ENCODE measurements around the gene EFHD1. TPM values are rescaled to one million over a fixed set of nuclear protein-coding genes. Genes with fewer than 3 reads are reported as not detected.

The EFHD1 gene
- total RNA-seq, 2 experiments from 2014 or later: 0.61 to 1.2 TPM

- Mint-ChIP-seq H3K4me1 (ENCODE audit: low read depth) (peaks cover 3% of the 10 kb centered on the region), H3K9me3 (no peaks in the 10 kb centered on the region), H3K36me3 (no peaks in the 10 kb centered on the region), H3K27ac (no peak overlapping the region), H3K4me3 (no peak overlapping the region), H3K27me3 (no peaks in the 10 kb centered on the region)
- CTCF ChIA-PET: no interaction called here
- POLR2A ChIA-PET: no interaction called here
- DNase-seq: no peak
- intact Hi-C loops (cut with micrococcal nuclease): no loop called here
Measured at GRCh38 chr2:232603283-232603682, 30.1 kb upstream of the EFHD1 start.

GRCh38 chr2:232604535-232604934 is 28.9 kb upstream of the EFHD1 start:
- H3K27me3 Mint-ChIP-seq: no peaks in the 10 kb centered on the region
- no peak for DNase-seq
- intact Hi-C loops (cut with micrococcal nuclease): no loop called here
- POLR2A ChIA-PET: no interaction called here
- peaks cover 3% of the 10 kb centered on the region for H3K4me1 Mint-ChIP-seq (ENCODE audit: low read depth)
- H3K36me3 Mint-ChIP-seq: no peaks in the 10 kb centered on the region
- CTCF ChIA-PET: no interaction called here
- no peak overlapping the region for H3K4me3 Mint-ChIP-seq
- no peak overlapping the region for H3K27ac Mint-ChIP-seq
- no peaks in the 10 kb centered on the region for H3K9me3 Mint-ChIP-seq

GRCh38 chr2:232607011-232607410 is 26.4 kb upstream of the EFHD1 start:
- no peaks in the 10 kb centered on the region for H3K9me3 Mint-ChIP-seq
- DNase-seq: no peak
- ChIA-PET CTCF (interaction anchor here (0.9 kb wide), 1 partner anchor 60 kb away, joined by 3 read pairs; no protein-coding TSS in a partner anchor), POLR2A (no interaction called here)
- peaks cover 3% of the 10 kb centered on the region for H3K4me1 Mint-ChIP-seq (ENCODE audit: low read depth)
- no peaks in the 10 kb centered on the region for H3K36me3 Mint-ChIP-seq
- no peak overlapping the region for H3K4me3 Mint-ChIP-seq
- no peak overlapping the region for H3K27ac Mint-ChIP-seq
- no peaks in the 10 kb centered on the region for H3K27me3 Mint-ChIP-seq
- intact Hi-C loops (cut with micrococcal nuclease): loop anchor here (5.0 kb wide), 1 partner anchor 455 kb away; the partner anchor contains the start of gene INPP5D

- Mint-ChIP-seq H3K27ac (no peak overlapping the region), H3K27me3 (no peaks in the 10 kb centered on the region), H3K4me3 (no peak overlapping the region), H3K9me3 (no peaks in the 10 kb centered on the region), H3K4me1 (ENCODE audit: low read depth) (peaks cover 3% of the 10 kb centered on the region), H3K36me3 (no peaks in the 10 kb centered on the region)
- DNase-seq: no peak
- CTCF ChIA-PET: no interaction called here
- POLR2A ChIA-PET: no interaction called here
- intact Hi-C loops (cut with micrococcal nuclease): loop anchor here (5.0 kb wide), 2 partner anchors 58 to 453 kb away; partner anchors contain the start of gene INPP5D
Measured at GRCh38 chr2:232609607-232610006, 23.8 kb upstream of the EFHD1 start.

- intact Hi-C loops (cut with micrococcal nuclease): loop anchor here (5.0 kb wide), 1 partner anchor 57 kb away; no protein-coding TSS in a partner anchor
- DNase-seq: no peak
- Mint-ChIP-seq H3K4me3 (no peak overlapping the region), H3K27ac (no peak overlapping the region), H3K27me3 (no peaks in the 10 kb centered on the region), H3K36me3 (no peaks in the 10 kb centered on the region), H3K4me1 (ENCODE audit: low read depth) (peaks cover 3% of the 10 kb centered on the region), H3K9me3 (no peaks in the 10 kb centered on the region)
- ChIA-PET CTCF (interaction anchor here (1.3 kb wide), 1 partner anchor 87 kb away, joined by 3 read pairs; the partner anchor contains the start of gene GIGYF2), POLR2A (no interaction called here)
Measured at GRCh38 chr2:232610081-232610480, 23.3 kb upstream of the EFHD1 start.

GRCh38 chr2:232611061-232611460 is 22.3 kb upstream of the EFHD1 start:
- Mint-ChIP-seq H3K9me3 (no peaks in the 10 kb centered on the region), H3K27ac (no peak overlapping the region), H3K36me3 (no peaks in the 10 kb centered on the region), H3K4me1 (ENCODE audit: low read depth) (no peaks in the 10 kb centered on the region), H3K4me3 (no peak overlapping the region), H3K27me3 (no peaks in the 10 kb centered on the region)
- intact Hi-C loops (cut with micrococcal nuclease): loop anchor here (5.0 kb wide), 1 partner anchor 56 kb away; no protein-coding TSS in a partner anchor
- no peak for DNase-seq
- CTCF ChIA-PET: interaction anchor here (0.6 to 1.5 kb wide), 11 partner anchors 11 to 749 kb away, joined by 3 read pairs; partner anchors contain the start of genes EFHD1, GIGYF2 and INPP5D
- POLR2A ChIA-PET: no interaction called here

- intact Hi-C loops (cut with micrococcal nuclease): loop anchor here (5.0 kb wide), 1 partner anchor 56 kb away; no protein-coding TSS in a partner anchor
- CTCF ChIA-PET: interaction anchor here (0.6 to 1.5 kb wide), 13 partner anchors 8 to 749 kb away, joined by 3 to 5 read pairs (median 3); partner anchors contain the start of genes EFHD1, GIGYF2 and INPP5D
- no peaks in the 10 kb centered on the region for H3K36me3 Mint-ChIP-seq
Measured at GRCh38 chr2:232611559-232612218, 21.7 kb upstream of the EFHD1 start.

GRCh38 chr2:232613538-232614134 is 19.8 kb upstream of the EFHD1 start:
- Mint-ChIP-seq H3K36me3 (no peaks in the 10 kb centered on the region), H3K27me3 (no peaks in the 10 kb centered on the region), H3K4me1 (ENCODE audit: low read depth) (no peaks in the 10 kb centered on the region), H3K4me3 (no peak overlapping the region), H3K9me3 (no peaks in the 10 kb centered on the region), H3K27ac (no peak overlapping the region)
- ChIA-PET POLR2A (no interaction called here), CTCF (interaction anchor here (1.1 kb wide), 1 partner anchor 638 kb away, joined by 4 read pairs; the partner anchor contains the start of gene ATG16L1)
- intact Hi-C loops (cut with micrococcal nuclease): loop anchor here (5.0 kb wide), 1 partner anchor 54 kb away; no protein-coding TSS in a partner anchor
- DNase-seq: no peak

More at GRCh38 chr2:232611559-232612218, 21.7 kb upstream of the EFHD1 start:
- POLR2A ChIA-PET: no interaction called here
- no peak overlapping the region for H3K27ac Mint-ChIP-seq
- no peaks in the 10 kb centered on the region for H3K9me3 Mint-ChIP-seq
- no peak overlapping the region for H3K4me3 Mint-ChIP-seq
- DNase-seq: peak; percentile 79
- no peaks in the 10 kb centered on the region for H3K4me1 Mint-ChIP-seq (ENCODE audit: low read depth)
- no peaks in the 10 kb centered on the region for H3K27me3 Mint-ChIP-seq

GRCh38 chr2:232615339-232615738 is 18.1 kb upstream of the EFHD1 start:
- no peaks in the 10 kb centered on the region for H3K4me1 Mint-ChIP-seq (ENCODE audit: low read depth)
- intact Hi-C loops (cut with micrococcal nuclease): no loop called here
- no peaks in the 10 kb centered on the region for H3K27me3 Mint-ChIP-seq
- no peaks in the 10 kb centered on the region for H3K36me3 Mint-ChIP-seq
- ChIA-PET POLR2A (no interaction called here), CTCF (no interaction called here)
- H3K9me3 Mint-ChIP-seq: no peaks in the 10 kb centered on the region
- no peak for DNase-seq
- no peak overlapping the region for H3K27ac Mint-ChIP-seq
- no peak overlapping the region for H3K4me3 Mint-ChIP-seq

- intact Hi-C loops (cut with micrococcal nuclease): no loop called here
- Mint-ChIP-seq H3K27me3 (peaks cover 3% of the 10 kb centered on the region), H3K36me3 (no peaks in the 10 kb centered on the region), H3K9me3 (no peaks in the 10 kb centered on the region), H3K4me3 (no peak overlapping the region), H3K4me1 (ENCODE audit: low read depth) (no peaks in the 10 kb centered on the region), H3K27ac (no peak overlapping the region)
- no peak for DNase-seq
- ChIA-PET POLR2A (no interaction called here), CTCF (no interaction called here)
Measured at GRCh38 chr2:232621186-232621585, 12.2 kb upstream of the EFHD1 start.

GRCh38 chr2:232622563-232622962 is 10.8 kb upstream of the EFHD1 start:
- H3K36me3 Mint-ChIP-seq: no peaks in the 10 kb centered on the region
- no peak overlapping the region for H3K4me3 Mint-ChIP-seq
- H3K27me3 Mint-ChIP-seq: peaks cover 3% of the 10 kb centered on the region
- no peak overlapping the region for H3K27ac Mint-ChIP-seq
- CTCF ChIA-PET: no interaction called here
- no peaks in the 10 kb centered on the region for H3K9me3 Mint-ChIP-seq
- intact Hi-C loops (cut with micrococcal nuclease): no loop called here
- POLR2A ChIA-PET: no interaction called here
- DNase-seq: no peak
- peaks cover 2% of the 10 kb centered on the region for H3K4me1 Mint-ChIP-seq (ENCODE audit: low read depth)

All from activated CD4-positive, alpha-beta memory T cell treated with anti-CD3 and anti-CD28 coated beads for 36 hours (primary cell).